PC-9 (cell line): ENCODE measurements around the gene DSTN. TPM values are rescaled to one million over a fixed set of nuclear protein-coding genes. Genes with fewer than 3 reads are reported as not detected.
A peak's percentile ranks its signal among the peaks of the same experiment; 100 is the strongest.

ENCODE experiments used
- BruUV-seq: library from RNA; stranded (reverse); fragments of 400-500 nt; replicated peaks from 2 replicates; lab custom pipeline; 2021; lab: Mats Ljungman, UMichigan
- CTCF ChIA-PET: fragments of 300-600 bp; sonication (Branson Sonifier 250); formaldehyde crosslinking; loops from one replicate; lab custom pipeline; 2022; ENCODE audit warnings: antibody characterized with exemption; lab: Charles Lee
- POLR2A ChIA-PET: fragments of 300-600 bp; sonication (Branson Sonifier 250); formaldehyde crosslinking; loops from one replicate; lab custom pipeline; 2022; ENCODE audit warnings: antibody characterized with exemption; ENCODE audit not compliant: unreplicated experiment; lab: Charles Lee
- DNase-seq, 2 experiments: peaks; one replicate each; pipeline versions ENCODE4 v3.0.0 to v3.0.0-alpha.2; 2015 to 2022; ENCODE audit warnings: mixed read lengths in 1 of 2
- H2AFZ ChIP-seq: fragments of 200-600 bp; sonication (generic); 2 replicates; pipeline ENCODE4 v1.8.1; 2017; ENCODE audit warnings: antibody characterized with exemption
- H3F3A ChIP-seq: fragments of 200-600 bp; sonication (generic); 2 replicates; pipeline ENCODE4 v1.8.1; 2017; ENCODE audit warnings: antibody characterized with exemption, mild to moderate bottlenecking, low read depth; ENCODE audit not compliant: insufficient read depth
- H3K27ac ChIP-seq: fragments of 200-600 bp; sonication (generic); 2 replicates; pipeline ENCODE4 v1.6.1; 2016; ENCODE audit warnings: mixed run types
- H3K27me3 ChIP-seq: fragments of 200-600 bp; sonication (generic); 2 replicates; pipeline ENCODE4 v1.6.1; 2016; ENCODE audit warnings: low read depth, mixed run types; ENCODE audit not compliant: insufficient read depth
- H3K36me3 ChIP-seq: fragments of 200-600 bp; sonication (generic); 2 replicates; pipeline ENCODE4 v1.6.1; 2016; ENCODE audit warnings: low read depth, mixed run types
- H3K4me1 ChIP-seq: fragments of 200-600 bp; sonication (generic); replicated peaks from 2 replicates; pipeline ENCODE4 v1.6.1; 2016; ENCODE audit warnings: mixed run types; ENCODE audit not compliant: insufficient read depth
- H3K4me2 ChIP-seq: fragments of 200-600 bp; sonication (generic); 2 replicates; pipeline ENCODE4 v1.6.1; 2017; ENCODE audit warnings: mixed run types
- H3K4me3 ChIP-seq: fragments of 200-600 bp; sonication (generic); 2 replicates; pipeline ENCODE4 v1.6.1; 2016; ENCODE audit warnings: mixed run types
- H3K79me2 ChIP-seq: fragments of 200-600 bp; sonication (generic); 2 replicates; pipeline ENCODE4 v1.6.1; 2017; ENCODE audit warnings: low read depth, mixed run types
- H3K9me2 ChIP-seq: fragments of 200-600 bp; sonication (generic); 2 replicates; pipeline ENCODE4 v1.8.1; 2017; ENCODE audit warnings: mild to moderate bottlenecking; ENCODE audit not compliant: insufficient read depth
- H3K9me3 ChIP-seq: fragments of 200-600 bp; sonication (generic); 2 replicates; pipeline ENCODE4 v1.8.1; 2016; ENCODE audit warnings: low read depth; ENCODE audit not compliant: insufficient read depth
- H4K20me1 ChIP-seq: fragments of 200-600 bp; sonication (generic); 2 replicates; pipeline ENCODE4 v1.8.1; 2017; ENCODE audit not compliant: insufficient read depth
- EZH2 ChIP-seq: fragments of 200-600 bp; sonication (generic); IDR thresholded peaks from 2 replicates; pipeline ENCODE4 v1.8.0; 2017; ENCODE audit warnings: antibody characterized with exemption, low read depth
- intact Hi-C: fragments of 100-400 bp; cut with micrococcal nuclease; formaldehyde crosslinking; loops from one replicate; pipeline ENCODE4 v1.10.0; 2022; ENCODE audit not compliant: unreplicated experiment
- total RNA-seq: library from RNA; stranded (reverse); gene quantifications from 2 replicates; pipeline ENCODE4 v1.2.3, GENCODE V29; 2021
- TF ChIP-seq, protein P1 (sequence below): fragments of 200-600 bp; sonication (generic); conservative IDR thresholded peaks from 2 replicates; pipeline ENCODE4 v1.6.1; 2017; ENCODE audit warnings: mixed run types, antibody characterized with exemption, mild to moderate bottlenecking, moderate library complexity

The DSTN gene
- total RNA-seq, 1 experiment from 2014 or later, result 366 TPM

DNA sequence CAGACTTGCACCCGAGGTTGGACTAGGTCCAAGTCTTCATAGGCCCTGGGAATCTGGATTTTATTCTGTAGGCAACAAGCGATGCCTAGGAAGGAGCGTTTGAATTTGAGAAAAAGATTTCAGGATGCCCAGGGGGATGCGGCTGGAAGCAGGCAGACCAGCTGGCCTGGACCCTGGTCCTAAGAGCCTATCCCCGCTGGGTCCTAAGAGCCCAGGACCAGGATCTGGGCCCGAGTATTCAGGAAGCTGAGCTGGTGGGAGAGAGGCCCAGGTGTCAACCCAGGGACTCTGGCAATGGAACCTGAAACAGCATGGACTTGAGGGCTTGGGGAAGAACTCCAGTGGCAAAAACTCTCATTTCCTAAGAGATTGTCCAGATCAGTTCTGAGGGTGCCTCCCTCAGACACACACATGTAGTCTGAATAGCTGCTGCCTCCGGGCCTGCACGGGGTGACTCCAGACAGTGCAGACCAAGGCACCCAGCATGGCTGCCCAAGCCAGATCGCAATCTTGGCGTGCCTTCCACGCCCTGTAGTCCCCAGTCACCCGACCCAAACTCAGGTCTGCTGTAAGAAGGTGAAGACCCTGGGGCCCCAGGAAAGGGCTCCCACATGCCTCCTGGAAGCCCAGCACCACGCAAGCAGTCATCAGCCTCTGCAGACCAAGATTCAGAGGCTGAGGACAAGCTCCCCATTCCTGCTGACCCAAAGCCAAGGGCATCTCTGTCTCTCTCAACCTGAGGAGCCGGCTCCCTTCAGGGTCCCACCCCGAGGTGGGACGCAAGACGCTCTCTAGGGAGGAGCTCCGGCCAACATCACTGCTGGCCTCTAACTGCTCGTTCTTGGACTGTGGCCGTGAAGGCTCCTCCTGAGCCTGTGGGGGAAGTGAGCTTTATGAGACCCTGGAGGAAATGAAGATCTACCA lies 77.8 kb downstream of the DSTN start:
- H3K9me3 ChIP-seq, result no peaks in the 10 kb centered on the region
- no peaks in the 10 kb centered on the region for H3K27me3 ChIP-seq
- CTCF ChIA-PET, result interaction anchor here (0.7 kb wide), 2 partner anchors 236 to 798 kb away, joined by 3 to 4 read pairs; no protein-coding TSS in a partner anchor
- no TSS peak for BruUV-seq
- H3F3A ChIP-seq, result no peaks in the 10 kb centered on the region
- H3K79me2 ChIP-seq, result no peaks in the 10 kb centered on the region
- H3K4me3 ChIP-seq, result no peak overlapping the region
- TF ChIP-seq, protein P1, sequence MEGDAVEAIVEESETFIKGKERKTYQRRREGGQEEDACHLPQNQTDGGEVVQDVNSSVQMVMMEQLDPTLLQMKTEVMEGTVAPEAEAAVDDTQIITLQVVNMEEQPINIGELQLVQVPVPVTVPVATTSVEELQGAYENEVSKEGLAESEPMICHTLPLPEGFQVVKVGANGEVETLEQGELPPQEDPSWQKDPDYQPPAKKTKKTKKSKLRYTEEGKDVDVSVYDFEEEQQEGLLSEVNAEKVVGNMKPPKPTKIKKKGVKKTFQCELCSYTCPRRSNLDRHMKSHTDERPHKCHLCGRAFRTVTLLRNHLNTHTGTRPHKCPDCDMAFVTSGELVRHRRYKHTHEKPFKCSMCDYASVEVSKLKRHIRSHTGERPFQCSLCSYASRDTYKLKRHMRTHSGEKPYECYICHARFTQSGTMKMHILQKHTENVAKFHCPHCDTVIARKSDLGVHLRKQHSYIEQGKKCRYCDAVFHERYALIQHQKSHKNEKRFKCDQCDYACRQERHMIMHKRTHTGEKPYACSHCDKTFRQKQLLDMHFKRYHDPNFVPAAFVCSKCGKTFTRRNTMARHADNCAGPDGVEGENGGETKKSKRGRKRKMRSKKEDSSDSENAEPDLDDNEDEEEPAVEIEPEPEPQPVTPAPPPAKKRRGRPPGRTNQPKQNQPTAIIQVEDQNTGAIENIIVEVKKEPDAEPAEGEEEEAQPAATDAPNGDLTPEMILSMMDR, result no peak
- TF ChIP-seq EZH2, result no peak
- H3K4me1 ChIP-seq, result no peaks in the 10 kb centered on the region
- no peak overlapping the region for H3K27ac ChIP-seq
- no peak for DNase-seq
- H3K36me3 ChIP-seq, result no peaks in the 10 kb centered on the region
- intact Hi-C loops, result no loop called here
- H4K20me1 ChIP-seq, result peaks cover 29% of the 10 kb centered on the region
- H3K4me2 ChIP-seq, result no peak overlapping the region
- no peak overlapping the region for H2AFZ ChIP-seq
- POLR2A ChIA-PET, result no interaction called here
- no peaks in the 10 kb centered on the region for H3K9me2 ChIP-seq

DNA sequence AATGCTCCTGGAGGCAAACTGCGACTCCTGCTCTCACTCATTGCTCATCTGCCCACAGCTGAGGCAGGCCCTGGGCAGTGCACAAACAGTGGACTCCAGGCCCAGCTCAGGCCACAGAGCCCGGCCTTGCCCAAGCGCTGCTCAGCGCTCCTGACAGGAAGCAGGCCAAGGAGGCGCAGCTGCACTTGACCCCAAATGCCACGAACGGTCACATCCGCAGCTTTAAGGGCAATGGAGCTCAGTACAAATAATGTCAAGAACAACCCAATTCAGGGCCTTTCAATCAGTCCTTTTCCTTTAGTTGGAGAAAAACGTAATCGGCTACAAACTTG lies 78.4 kb downstream of the DSTN start:
- no peak overlapping the region for H3K4me3 ChIP-seq
- no peak for DNase-seq
- no peaks in the 10 kb centered on the region for H3F3A ChIP-seq
- no peaks in the 10 kb centered on the region for H3K27me3 ChIP-seq
- no peak overlapping the region for H2AFZ ChIP-seq
- no peaks in the 10 kb centered on the region for H3K79me2 ChIP-seq
- POLR2A ChIA-PET, result no interaction called here
- H3K9me2 ChIP-seq, result no peaks in the 10 kb centered on the region
- H3K4me2 ChIP-seq, result no peak overlapping the region
- no peak overlapping the region for H3K27ac ChIP-seq
- CTCF ChIA-PET, result interaction anchor here (0.7 kb wide), 2 partner anchors 235 to 798 kb away, joined by 3 to 4 read pairs; no protein-coding TSS in a partner anchor
- no peaks in the 10 kb centered on the region for H3K36me3 ChIP-seq
- no peaks in the 10 kb centered on the region for H3K9me3 ChIP-seq
- no peak for TF ChIP-seq EZH2
- TF ChIP-seq, protein P1, result no peak
- peaks cover 27% of the 10 kb centered on the region for H4K20me1 ChIP-seq
- intact Hi-C loops, result no loop called here
- BruUV-seq, result no TSS peak
- H3K4me1 ChIP-seq, result no peaks in the 10 kb centered on the region

DNA sequence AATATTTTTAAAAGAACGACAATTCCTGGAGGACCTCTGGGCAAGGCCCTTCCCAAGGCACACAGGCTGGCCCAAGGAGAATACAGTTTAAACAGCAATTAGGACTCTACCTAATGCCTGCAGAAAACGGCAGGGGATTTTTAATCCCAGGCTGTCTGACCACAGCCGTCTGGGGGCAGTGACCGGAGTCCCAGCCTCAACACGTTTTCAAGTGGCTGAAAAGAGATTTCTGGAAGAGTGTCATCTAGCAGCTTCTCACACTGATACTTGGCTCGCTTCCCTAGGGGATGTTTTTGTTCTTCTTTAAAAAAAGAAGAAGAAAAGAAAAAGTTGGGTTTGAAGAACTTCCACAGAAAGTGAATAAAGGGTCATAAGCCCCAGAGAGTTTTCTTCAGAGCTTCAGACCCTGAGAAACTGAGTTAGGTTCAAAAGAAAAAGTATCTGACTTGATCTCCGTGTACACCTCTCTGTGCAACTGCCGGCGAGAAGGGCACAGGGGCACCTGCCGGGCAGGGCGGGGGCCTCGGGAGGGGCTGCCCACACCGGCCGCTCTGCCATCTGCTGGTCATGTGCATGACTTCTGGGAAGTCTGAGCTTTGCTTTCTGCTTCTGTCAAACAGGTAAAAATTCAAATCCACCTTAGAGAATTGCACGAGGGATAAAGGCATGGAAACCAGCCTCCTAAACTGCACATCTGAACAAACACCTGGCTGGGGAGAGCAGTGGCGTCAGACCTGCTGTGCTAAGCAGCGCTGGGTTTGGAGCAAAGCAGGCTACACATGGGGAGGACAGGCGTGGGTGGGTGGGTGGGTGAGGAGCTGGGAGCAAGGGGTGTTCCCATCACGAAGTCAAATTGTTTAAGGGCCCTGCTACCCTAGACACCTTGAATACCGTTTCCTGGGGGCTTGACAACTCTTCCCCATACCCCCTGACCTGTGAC lies 79.2 kb downstream of the DSTN start:
- no peak overlapping the region for H2AFZ ChIP-seq
- intact Hi-C loops, result no loop called here
- DNase-seq, result peak in 1 of 2 experiments; percentile 12
- no peaks in the 10 kb centered on the region for H3K9me2 ChIP-seq
- CTCF ChIA-PET, result interaction anchor here (0.7 kb wide), 2 partner anchors 234 to 797 kb away, joined by 3 to 4 read pairs; no protein-coding TSS in a partner anchor
- H3K36me3 ChIP-seq, result no peaks in the 10 kb centered on the region
- no peak overlapping the region for H3K27ac ChIP-seq
- no peaks in the 10 kb centered on the region for H3K79me2 ChIP-seq
- POLR2A ChIA-PET, result no interaction called here
- no TSS peak for BruUV-seq
- no peaks in the 10 kb centered on the region for H3F3A ChIP-seq
- no peak overlapping the region for H3K4me2 ChIP-seq
- peaks cover 20% of the 10 kb centered on the region for H4K20me1 ChIP-seq
- no peaks in the 10 kb centered on the region for H3K4me1 ChIP-seq
- no peak overlapping the region for H3K4me3 ChIP-seq
- no peaks in the 10 kb centered on the region for H3K27me3 ChIP-seq
- TF ChIP-seq EZH2, result no peak
- TF ChIP-seq, protein P1, result peak; percentile 46
- H3K9me3 ChIP-seq, result no peaks in the 10 kb centered on the region
